HCT116 (cell line): ENCODE results near the gene DTX1.

Experiments used
- CEBPB ChIP-seq: IDR thresholded peaks from 2 replicates; pipeline ENCODE4 v1.6.1; 2012; ENCODE audit warnings: low read depth
- CTCF ChIP-seq, 3 experiments: fragments of 200-600 bp in 1 of 3; sonication (generic) in 1 of 3; IDR thresholded peaks in 2 of 3; conservative IDR thresholded peaks in 1 of 3; 2 replicates each; pipeline ENCODE4 v1.5.1; 2012 to 2017; ENCODE audit warnings: low read depth in 2 of 3, low read length in 2 of 3, antibody characterized with exemption in 1 of 3, borderline replicate concordance in 1 of 3, control low read depth in 1 of 3, mild to moderate bottlenecking in 1 of 3, mixed read lengths in 1 of 3, mixed run types in 1 of 3, moderate library complexity in 1 of 3; ENCODE audit not compliant: insufficient read depth in 1 of 3
- EGR1 ChIP-seq: IDR thresholded peaks from 2 replicates; pipeline ENCODE4 v1.6.1; 2012; ENCODE audit warnings: low read depth
- EZH2 ChIP-seq: fragments of 200-600 bp; sonication (generic); IDR thresholded peaks from 2 replicates; pipeline ENCODE4 v1.6.1; 2017; ENCODE audit warnings: antibody characterized with exemption, mixed run types
- JUND ChIP-seq: IDR thresholded peaks from 2 replicates; pipeline ENCODE4 v1.6.1; 2012
- MAX ChIP-seq: IDR thresholded peaks from 2 replicates; pipeline ENCODE4 v1.6.1; 2012
- POLR2A ChIP-seq: IDR thresholded peaks from 2 replicates; pipeline ENCODE4 v1.7.0; 2011; ENCODE audit warnings: borderline replicate concordance; ENCODE audit not compliant: insufficient read depth, insufficient read length; ENCODE audit errors: extremely low read depth
- RAD21 ChIP-seq: IDR thresholded peaks from 2 replicates; pipeline ENCODE4 v1.6.1; 2012; ENCODE audit warnings: low read depth, mild to moderate bottlenecking
- REST ChIP-seq: IDR thresholded peaks from 2 replicates; pipeline ENCODE4 v1.6.1; 2012; ENCODE audit warnings: low read depth
- ZFX ChIP-seq: fragments of 450-650 bp; IDR thresholded peaks from 2 replicates; pipeline ENCODE4 v1.6.1; 2017

GRCh38 chr12:113052326-113052725, 4.2 kb upstream of the DTX1 start:
- TF ChIP-seq CTCF (IDR thresholded peaks at IDR 0.05 in 2 of 3, conservative IDR thresholded peaks at IDR 0.05 in 1 of 3; ENCODE audit: borderline replicate concordance in 1 of 3, insufficient read depth in 1 of 3, low read depth in 2 of 3, low read length in 2 of 3) (no peak), RAD21 (no peak), EZH2 (no peak), CEBPB (no peak), MAX (no peak), EGR1 (no peak), POLR2A (no peak), REST (no peak), JUND (no peak), ZFX (no peak)
